GM12878 (cell line): ENCODE data around the gene FOXJ3. TPM values are rescaled to one million over a fixed set of nuclear protein-coding genes. Genes with fewer than 3 reads are reported as not detected.

Experiments used
- ATAC-seq: fragments of 200-7000 bp; cut with Tn5 transposase; 3 replicates; pipeline ENCODE4 v1.9.1; 2020; ENCODE audit warnings: mild to moderate bottlenecking, moderate library complexity
- BruUV-seq: library from RNA; stranded (reverse); fragments of 400-500 nt; replicated peaks from 2 replicates; lab custom pipeline; 2021; lab: Mats Ljungman, UMichigan
- CTCF ChIA-PET: fragments of 300-600 bp; sonication (Branson Sonifier 250); formaldehyde crosslinking; extraction: SDS; loops from one replicate; lab custom pipeline; 2021; ENCODE audit warnings: inconsistent platforms; lab: Yijun Ruan, JAX
- POLR2A ChIA-PET: fragments of 350-600 bp; formaldehyde crosslinking; extraction: SDS; loops from one replicate; lab custom pipeline; 2021; ENCODE audit warnings: inconsistent platforms; lab: Charles Lee
- RAD21 ChIA-PET: fragments of 300-600 bp; sonication (Branson Sonifier 250); formaldehyde crosslinking; loops from one replicate; lab custom pipeline; 2023; ENCODE audit warnings: antibody characterized with exemption; ENCODE audit not compliant: unreplicated experiment; lab: Charles Lee
- SMC1A ChIA-PET: fragments of 300-600 bp; sonication (Branson Sonifier 250); formaldehyde crosslinking; loops from one replicate; lab custom pipeline; 2023; ENCODE audit not compliant: unreplicated experiment, uncharacterized antibody; lab: Charles Lee
- DNase-seq: peaks from one replicate; pipeline ENCODE4 v3.0.0-alpha.2; 2011; ENCODE audit warnings: low read depth, low spot score
- FAIRE-seq: peaks from 3 replicates; lab custom pipeline; 2011; peaks lifted over from hg19 to GRCh38; lab: Jason Lieb, UNC
- H2AFZ ChIP-seq: 2 replicates; pipeline ENCODE4 v1.6.0; 2011; ENCODE audit warnings: low read depth, low read length, control low read depth; ENCODE audit not compliant: control insufficient read depth
- H3K27ac ChIP-seq: 2 replicates; pipeline ENCODE4 v1.5.1; 2011; ENCODE audit warnings: control low read depth; ENCODE audit not compliant: control insufficient read depth, insufficient read depth
- H3K27me3 ChIP-seq, 2 experiments: replicated peaks in 1 of 2; 2 replicates each; pipeline versions ENCODE4 v1.6.0 to v1.6.1; 2011; ENCODE audit warnings: low read length in 1 of 2; ENCODE audit not compliant: control insufficient read depth in 2 of 2, insufficient read depth in 2 of 2
- H3K36me3 ChIP-seq, 2 experiments: 2 replicates each; pipeline ENCODE4 v1.5.1; 2011; ENCODE audit warnings: low read length in 1 of 2; ENCODE audit not compliant: control insufficient read depth in 2 of 2, insufficient read depth in 2 of 2
- H3K4me1 ChIP-seq: 2 replicates; pipeline ENCODE4 v1.6.1; 2011; ENCODE audit warnings: mild to moderate bottlenecking, low read length, moderate library complexity, mixed read lengths; ENCODE audit not compliant: control insufficient read depth, insufficient read depth
- H3K4me2 ChIP-seq: 2 replicates; pipeline ENCODE4 v1.6.0; 2011; ENCODE audit warnings: control low read depth; ENCODE audit not compliant: control insufficient read depth, insufficient read depth
- H3K4me3 ChIP-seq: fragments of 200-600 bp; sonication (generic); 2 replicates; pipeline ENCODE4 v1.5.1; 2016
- H3K79me2 ChIP-seq: 2 replicates; pipeline ENCODE4 v1.6.0; 2011; ENCODE audit warnings: low read length; ENCODE audit not compliant: control insufficient read depth, insufficient read depth
- H3K9ac ChIP-seq: 2 replicates; pipeline ENCODE4 v1.8.0; 2011; ENCODE audit warnings: low read length, control low read depth, mixed read lengths; ENCODE audit not compliant: control insufficient read depth, insufficient read depth
- H3K9me3 ChIP-seq: replicated peaks from 3 replicates; pipeline ENCODE4 v1.5.1; 2011; ENCODE audit warnings: mild to moderate bottlenecking, low read length; ENCODE audit not compliant: control insufficient read depth, insufficient read depth
- H4K20me1 ChIP-seq: 2 replicates; pipeline ENCODE4 v1.6.0; 2011; ENCODE audit not compliant: control insufficient read depth, insufficient read depth
- CBX3 ChIP-seq: fragments of 200-600 bp; sonication (generic); IDR thresholded peaks from 2 replicates; pipeline ENCODE4 v1.6.1; 2016; ENCODE audit warnings: low read depth, borderline replicate concordance
- EGR1 ChIP-seq, 2 experiments: IDR thresholded peaks; 1 replicate in 1 of 2; 2 replicates in 1 of 2; pipeline ENCODE4 v1.6.1; 2011 to 2012; ENCODE audit warnings: low read depth in 2 of 2, low read length in 2 of 2, borderline replicate concordance in 1 of 2, mild to moderate bottlenecking in 1 of 2, moderate library complexity in 1 of 2
- HDGF ChIP-seq: fragments of 450-650 bp; IDR thresholded peaks from 2 replicates; pipeline ENCODE4 v1.6.1; 2016; ENCODE audit warnings: antibody characterized with exemption
- IRF5 ChIP-seq: fragments of 450-650 bp; IDR thresholded peaks from 2 replicates; pipeline ENCODE4 v1.6.1; 2017; ENCODE audit warnings: borderline replicate concordance
- KAT2A ChIP-seq: conservative IDR thresholded peaks from 2 replicates; pipeline ENCODE4 v1.6.1; 2011; ENCODE audit warnings: low read depth, low read length; ENCODE audit not compliant: control insufficient read depth
- MTA2 ChIP-seq: fragments of 450-650 bp; IDR thresholded peaks from 2 replicates; pipeline ENCODE4 v1.6.1; 2016; ENCODE audit warnings: low read depth, mild to moderate bottlenecking, moderate library complexity
- RELA ChIP-seq: fragments of 450-650 bp; IDR thresholded peaks from 2 replicates; pipeline ENCODE4 v1.8.0; 2014; ENCODE audit warnings: borderline replicate concordance; ENCODE audit not compliant: partially characterized antibody
- SMAD5 ChIP-seq: IDR thresholded peaks from 2 replicates; pipeline ENCODE4 v1.6.1; 2016; ENCODE audit warnings: antibody characterized with exemption, low read depth
- ZBED1 ChIP-seq: IDR thresholded peaks from 2 replicates; pipeline ENCODE4 v1.6.1; 2016; ENCODE audit warnings: borderline replicate concordance
- ZNF207 ChIP-seq: fragments of 450-650 bp; IDR thresholded peaks from 2 replicates; pipeline ENCODE4 v1.6.1; 2014; ENCODE audit warnings: antibody characterized with exemption, mild to moderate bottlenecking, borderline replicate concordance
- ZNF274 ChIP-seq: IDR thresholded peaks from one replicate; pipeline ENCODE4 v1.8.0; 2011; ENCODE audit not compliant: insufficient read length, insufficient read depth
- ZNF687 ChIP-seq: fragments of 450-650 bp; IDR thresholded peaks from 2 replicates; pipeline ENCODE4 v1.6.1; 2017; ENCODE audit warnings: mild to moderate bottlenecking, moderate library complexity
- WGBS: methylation state at CpG from one replicate; pipeline ENCODE4 v1.1.6; 2016; ENCODE audit warnings: low lambda C conversion rate; ENCODE audit not compliant: insufficient replicate concordance, insufficient coverage; ENCODE audit errors: missing lambda C conversion rate; 5-methylcytosine and 5-hydroxymethylcytosine counted together
- in situ Hi-C: fragments of 300-500 bp; cut with MboI; formaldehyde crosslinking; loops from 9 replicates; pipeline ENCODE4 v1.14.3; 2018; ENCODE audit warnings: mixed read lengths
- intact Hi-C: fragments of 100-400 bp; cut with micrococcal nuclease; formaldehyde crosslinking; loops from one replicate; pipeline ENCODE4 v1.14.2; 2022; ENCODE audit not compliant: unreplicated experiment
- polyA plus RNA-seq, 11 experiments: library from polyadenylated mRNA; depleted of rRNA in 4 of 11; unstranded in 6 of 11; stranded (reverse) in 5 of 11; fragments of >200 nt; fragmentation: Nextera tagmentation in 4 of 11; fragmentation: Illumina TruSeq in 1 of 11; extraction: Ambion mirVana in 4 of 11; extraction: Trizol in 1 of 11; gene quantifications; 1 replicate in 1 of 11; 2 replicates in 10 of 11; pipeline versions ENCODE4 v1.2.1 to v1.2.3, GENCODE V29; 2011 to 2016; ENCODE audit warnings: inconsistent platforms in 2 of 11, missing spikeins in 2 of 11, low read depth in 1 of 11
- total RNA-seq, 4 experiments: library from RNA; depleted of rRNA in 3 of 4; stranded (reverse); fragments of >200 nt in 3 of 4; fragmentation: Illumina TruSeq in 1 of 4; extraction: Trizol in 1 of 4; gene quantifications; 2 replicates each; pipeline versions ENCODE4 v1.2.1 to v1.2.3, GENCODE V29; 2013 to 2021
- TF ChIP-seq, protein P1 (sequence below): fragments of 450-650 bp; IDR thresholded peaks from 2 replicates; pipeline ENCODE4 v1.6.1; 2017; ENCODE audit warnings: mild to moderate bottlenecking, low read depth, inconsistent platforms; ENCODE audit not compliant: poor library complexity, severe bottlenecking
- TF ChIP-seq, protein P2 (sequence below): fragments of 450-650 bp; formaldehyde crosslinking; IDR thresholded peaks from 2 replicates; pipeline ENCODE4 v1.5.0; 2022; ENCODE audit warnings: mild to moderate bottlenecking, missing genetic modification characterization

Gene FOXJ3
- total and polyA plus RNA-seq, 10 of the 15 experiments (the other 5 are each of a cell fraction or from before 2014, with no cell fraction given) = 9.5 to 54.2 (median 24.7) TPM

DNA sequence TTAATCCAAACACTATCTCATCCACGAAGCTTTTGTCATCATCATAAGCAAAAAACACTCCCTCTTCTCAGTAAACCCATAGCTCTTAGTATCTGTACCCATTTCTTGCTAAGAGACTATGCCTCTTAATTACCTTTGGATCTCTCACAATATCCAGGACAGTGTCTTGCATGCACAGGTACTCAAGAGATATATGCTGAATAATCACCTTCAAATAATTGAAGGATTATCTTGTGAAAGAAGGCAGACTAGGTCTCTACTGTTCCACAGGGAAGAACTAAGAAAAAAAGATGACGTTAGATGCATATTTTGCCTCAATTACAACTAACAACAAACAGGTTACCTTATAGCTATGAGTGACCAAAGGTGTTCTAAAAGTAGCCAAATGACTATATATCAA is 11.5 kb downstream of the FOXJ3 start:
- no peak for DNase-seq
- ATAC-seq = no peak
- 72% methylated on average over 2 of the region's 2 CpGs for WGBS
- Histone ChIP-seq H3K36me3 (peaks cover 0 to 3% of the 10 kb centered on the region in 2 experiments; a peak in 1 of 4 replicates), H3K4me3 (no peak overlapping the region), H3K9ac (no peak overlapping the region), H2AFZ (no peak overlapping the region), H3K27ac (no peak overlapping the region), H3K79me2 (peaks cover 95% of the 10 kb centered on the region), H3K4me2 (no peak overlapping the region), H3K27me3 (no peaks in the 10 kb centered on the region), H3K9me3 (no peaks in the 10 kb centered on the region), H3K4me1 (peaks cover 13% of the 10 kb centered on the region), H4K20me1 (peaks cover 7% of the 10 kb centered on the region; the same call in 1 of the 2 replicates)
- ChIA-PET RAD21 (no interaction called here), SMC1A (no interaction called here), POLR2A (no interaction called here), CTCF (no interaction called here)
- no TSS peak for BruUV-seq
- in situ Hi-C loops (no loop called here), intact Hi-C loops (no loop called here)
- no peak for FAIRE-seq
- TF ChIP-seq SMAD5 (no peak), KAT2A (no peak), ZNF274 (no peak), MTA2 (no peak), HDGF (no peak), EGR1 (IDR thresholded peaks at IDR 0.05; ENCODE audit: borderline replicate concordance in 1 of 2, low read depth in 2 of 2, low read length in 2 of 2) (no peak), RELA (no peak), ZBED1 (no peak), ZNF207 (no peak), CBX3 (no peak), ZNF687 (no peak), IRF5 (no peak)
- TF ChIP-seq, protein P1, sequence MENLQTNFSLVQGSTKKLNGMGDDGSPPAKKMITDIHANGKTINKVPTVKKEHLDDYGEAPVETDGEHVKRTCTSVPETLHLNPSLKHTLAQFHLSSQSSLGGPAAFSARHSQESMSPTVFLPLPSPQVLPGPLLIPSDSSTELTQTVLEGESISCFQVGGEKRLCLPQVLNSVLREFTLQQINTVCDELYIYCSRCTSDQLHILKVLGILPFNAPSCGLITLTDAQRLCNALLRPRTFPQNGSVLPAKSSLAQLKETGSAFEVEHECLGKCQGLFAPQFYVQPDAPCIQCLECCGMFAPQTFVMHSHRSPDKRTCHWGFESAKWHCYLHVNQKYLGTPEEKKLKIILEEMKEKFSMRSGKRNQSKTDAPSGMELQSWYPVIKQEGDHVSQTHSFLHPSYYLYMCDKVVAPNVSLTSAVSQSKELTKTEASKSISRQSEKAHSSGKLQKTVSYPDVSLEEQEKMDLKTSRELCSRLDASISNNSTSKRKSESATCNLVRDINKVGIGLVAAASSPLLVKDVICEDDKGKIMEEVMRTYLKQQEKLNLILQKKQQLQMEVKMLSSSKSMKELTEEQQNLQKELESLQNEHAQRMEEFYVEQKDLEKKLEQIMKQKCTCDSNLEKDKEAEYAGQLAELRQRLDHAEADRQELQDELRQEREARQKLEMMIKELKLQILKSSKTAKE = no peak
- TF ChIP-seq, protein P2, sequence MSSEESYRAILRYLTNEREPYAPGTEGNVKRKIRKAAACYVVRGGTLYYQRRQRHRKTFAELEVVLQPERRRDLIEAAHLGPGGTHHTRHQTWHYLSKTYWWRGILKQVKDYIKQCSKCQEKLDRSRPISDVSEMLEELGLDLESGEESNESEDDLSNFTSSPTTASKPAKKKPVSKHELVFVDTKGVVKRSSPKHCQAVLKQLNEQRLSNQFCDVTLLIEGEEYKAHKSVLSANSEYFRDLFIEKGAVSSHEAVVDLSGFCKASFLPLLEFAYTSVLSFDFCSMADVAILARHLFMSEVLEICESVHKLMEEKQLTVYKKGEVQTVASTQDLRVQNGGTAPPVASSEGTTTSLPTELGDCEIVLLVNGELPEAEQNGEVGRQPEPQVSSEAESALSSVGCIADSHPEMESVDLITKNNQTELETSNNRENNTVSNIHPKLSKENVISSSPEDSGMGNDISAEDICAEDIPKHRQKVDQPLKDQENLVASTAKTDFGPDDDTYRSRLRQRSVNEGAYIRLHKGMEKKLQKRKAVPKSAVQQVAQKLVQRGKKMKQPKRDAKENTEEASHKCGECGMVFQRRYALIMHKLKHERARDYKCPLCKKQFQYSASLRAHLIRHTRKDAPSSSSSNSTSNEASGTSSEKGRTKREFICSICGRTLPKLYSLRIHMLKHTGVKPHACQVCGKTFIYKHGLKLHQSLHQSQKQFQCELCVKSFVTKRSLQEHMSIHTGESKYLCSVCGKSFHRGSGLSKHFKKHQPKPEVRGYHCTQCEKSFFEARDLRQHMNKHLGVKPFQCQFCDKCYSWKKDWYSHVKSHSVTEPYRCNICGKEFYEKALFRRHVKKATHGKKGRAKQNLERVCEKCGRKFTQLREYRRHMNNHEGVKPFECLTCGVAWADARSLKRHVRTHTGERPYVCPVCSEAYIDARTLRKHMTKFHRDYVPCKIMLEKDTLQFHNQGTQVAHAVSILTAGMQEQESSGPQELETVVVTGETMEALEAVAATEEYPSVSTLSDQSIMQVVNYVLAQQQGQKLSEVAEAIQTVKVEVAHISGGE (CRISPR knock-in tag) = no peak
